ENCODE data around the gene ATXN7. TPM values are rescaled to one million over a fixed set of nuclear protein-coding genes. Genes with fewer than 3 reads are reported as not detected.

The ATXN7 gene
- total and polyA plus RNA-seq, 8 donors = 2.1 to 333 (median 30.8) TPM

- Histone ChIP-seq H3K9me3 (no peaks in the 10 kb centered on the region), H3K27me3 (no peaks in the 10 kb centered on the region), H3K27ac (no peak overlapping the region), H3K4me1 (peaks cover 0 to 45% (median 23%) of the 10 kb centered on the region in 4 donors), H3K4me3 (no peak overlapping the region), H3K36me3 (peaks cover 0 to 2% (median 0%) of the 10 kb centered on the region in 4 donors)
- intact Hi-C loops (cut with DNase I; ENCODE audit: low total_unique reads) = no loop called here
- DNase-seq = no peak
- 56 to 79% (median 66%) methylated on average over 2 of the region's 2 CpGs for WGBS, 5 donors
- TF ChIP-seq EP300 (IDR thresholded peaks at IDR 0.05) (no peak), POLR2A (IDR thresholded peaks at IDR 0.05) (no peak), POLR2AphosphoS5 (IDR thresholded peaks at IDR 0.05) (no peak)
- TF ChIP-seq, protein P1, sequence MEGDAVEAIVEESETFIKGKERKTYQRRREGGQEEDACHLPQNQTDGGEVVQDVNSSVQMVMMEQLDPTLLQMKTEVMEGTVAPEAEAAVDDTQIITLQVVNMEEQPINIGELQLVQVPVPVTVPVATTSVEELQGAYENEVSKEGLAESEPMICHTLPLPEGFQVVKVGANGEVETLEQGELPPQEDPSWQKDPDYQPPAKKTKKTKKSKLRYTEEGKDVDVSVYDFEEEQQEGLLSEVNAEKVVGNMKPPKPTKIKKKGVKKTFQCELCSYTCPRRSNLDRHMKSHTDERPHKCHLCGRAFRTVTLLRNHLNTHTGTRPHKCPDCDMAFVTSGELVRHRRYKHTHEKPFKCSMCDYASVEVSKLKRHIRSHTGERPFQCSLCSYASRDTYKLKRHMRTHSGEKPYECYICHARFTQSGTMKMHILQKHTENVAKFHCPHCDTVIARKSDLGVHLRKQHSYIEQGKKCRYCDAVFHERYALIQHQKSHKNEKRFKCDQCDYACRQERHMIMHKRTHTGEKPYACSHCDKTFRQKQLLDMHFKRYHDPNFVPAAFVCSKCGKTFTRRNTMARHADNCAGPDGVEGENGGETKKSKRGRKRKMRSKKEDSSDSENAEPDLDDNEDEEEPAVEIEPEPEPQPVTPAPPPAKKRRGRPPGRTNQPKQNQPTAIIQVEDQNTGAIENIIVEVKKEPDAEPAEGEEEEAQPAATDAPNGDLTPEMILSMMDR (IDR thresholded peaks at IDR 0.05) = no peak
Measured at GRCh38 chr3:63872135-63872924, 8.7 kb downstream of the ATXN7 start.

- Histone ChIP-seq H3K4me1 (peaks cover 0 to 55% (median 36%) of the 10 kb centered on the region in 4 donors), H3K36me3 (no peaks in the 10 kb centered on the region), H3K4me3 (no peak overlapping the region), H3K27ac (no peak overlapping the region), H3K9me3 (no peaks in the 10 kb centered on the region), H3K27me3 (no peaks in the 10 kb centered on the region)
- WGBS, 5 donors = 62 to 88% (median 77%) methylated on average over 3 of the region's 3 CpGs
- intact Hi-C loops (cut with DNase I; ENCODE audit: low total_unique reads) = no loop called here
- no peak for TF ChIP-seq POLR2A (IDR thresholded peaks at IDR 0.05)
- TF ChIP-seq, protein P1 (IDR thresholded peaks at IDR 0.05) = no peak
- TF ChIP-seq POLR2AphosphoS5 (IDR thresholded peaks at IDR 0.05) = no peak
- no peak for TF ChIP-seq EP300 (IDR thresholded peaks at IDR 0.05)
- no peak for DNase-seq
Measured at GRCh38 chr3:63874769-63875168, 11.1 kb downstream of the ATXN7 start.

DNA sequence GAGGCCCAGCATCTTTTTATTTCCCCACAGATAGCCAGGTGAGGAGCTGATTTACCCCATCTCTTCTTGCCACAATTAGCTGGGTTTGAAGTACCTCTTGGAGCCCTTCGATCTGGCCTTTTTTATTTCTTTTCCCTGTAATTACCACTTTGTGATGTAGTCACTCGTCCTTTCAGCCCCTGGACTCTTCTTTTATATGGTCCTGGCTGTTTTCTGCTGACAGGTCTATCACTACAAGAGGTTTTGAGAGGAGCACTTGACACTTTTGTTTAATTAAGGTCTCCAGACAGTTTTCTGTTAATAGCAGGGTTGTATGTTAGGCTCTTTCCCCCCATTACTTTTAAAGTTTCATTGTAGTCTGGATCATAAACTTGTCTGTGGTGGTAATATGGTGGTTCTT lies 11.8 kb downstream of the ATXN7 start:
- H3K36me3 ChIP-seq = no peaks in the 10 kb centered on the region
- DNase-seq = no peak
- no peak overlapping the region for H3K27ac ChIP-seq
- intact Hi-C loops (cut with DNase I; ENCODE audit: low total_unique reads) = no loop called here
- H3K4me1 ChIP-seq = peaks cover 0 to 50% (median 33%) of the 10 kb centered on the region in 4 donors
- no peaks in the 10 kb centered on the region for H3K9me3 ChIP-seq
- no peaks in the 10 kb centered on the region for H3K27me3 ChIP-seq
- TF ChIP-seq EP300 (IDR thresholded peaks at IDR 0.05) = no peak
- TF ChIP-seq, protein P1 (IDR thresholded peaks at IDR 0.05) = no peak
- no peak overlapping the region for H3K4me3 ChIP-seq
- WGBS, 5 donors = 74 to 96% (median 91%) methylated on average over 2 of the region's 2 CpGs

- 66 to 79% (median 74%) methylated on average over 3 of the region's 3 CpGs for WGBS, 5 donors
Measured at GRCh38 chr3:63876260-63876659, 12.6 kb downstream of the ATXN7 start.

More at GRCh38 chr3:63876260-63876659, 12.6 kb downstream of the ATXN7 start:
- H3K4me3 ChIP-seq = no peak overlapping the region
- H3K36me3 ChIP-seq = no peaks in the 10 kb centered on the region
- no peaks in the 10 kb centered on the region for H3K27me3 ChIP-seq
- DNase-seq = no peak
- H3K9me3 ChIP-seq = no peaks in the 10 kb centered on the region
- TF ChIP-seq, protein P1 (IDR thresholded peaks at IDR 0.05) = no peak
- TF ChIP-seq POLR2A (IDR thresholded peaks at IDR 0.05) (no peak), EP300 (IDR thresholded peaks at IDR 0.05) (no peak), POLR2AphosphoS5 (IDR thresholded peaks at IDR 0.05) (no peak)
- intact Hi-C loops (cut with DNase I; ENCODE audit: low total_unique reads) = no loop called here
- peaks cover 0 to 42% (median 29%) of the 10 kb centered on the region in 4 donors for H3K4me1 ChIP-seq
- no peak overlapping the region for H3K27ac ChIP-seq

Data from stomach (tissue), 9 donors.